GM12872 (cell line): ENCODE results near the gene STXBP4.

Experiments used
- CTCF ChIP-seq: IDR thresholded peaks from 3 replicates; pipeline ENCODE4 v1.5.1; 2011; ENCODE audit warnings: low read depth, mild to moderate bottlenecking, low read length, moderate library complexity; ENCODE audit not compliant: insufficient read depth

Gene STXBP4

GRCh38 chr17:55171634-55172328, 203.2 kb downstream of the STXBP4 start:
- TF ChIP-seq CTCF: no peak

GRCh38 chr17:55172612-55173011, 204.0 kb downstream of the STXBP4 start:
- TF ChIP-seq CTCF: no peak

GRCh38 chr17:55174133-55174532, 205.6 kb downstream of the STXBP4 start:
- no peak for TF ChIP-seq CTCF

- no peak for TF ChIP-seq CTCF
These were observed 207.3 kb downstream of the STXBP4 start for GRCh38 chr17:55175788-55176427.

GRCh38 chr17:55177159-55177854, 208.7 kb downstream of the STXBP4 start:
- TF ChIP-seq CTCF: 0 out of 3 replicates have a peak, but pooled peaks have one; percentile 6

GRCh38 chr17:55177855-55178217, 209.3 kb downstream of the STXBP4 start:
- TF ChIP-seq CTCF: no peak

- no peak for TF ChIP-seq CTCF
These were observed 218.6 kb downstream of the STXBP4 start for GRCh38 chr17:55186937-55187770.
